ENCODE data around the gene CTSO. TPM values are rescaled to one million over a fixed set of nuclear protein-coding genes. Genes with fewer than 3 reads are reported as not detected.

The CTSO gene
- total and polyA plus RNA-seq, 2 experiments from 2014 or later, result 0.44 to 0.83 TPM

DNA sequence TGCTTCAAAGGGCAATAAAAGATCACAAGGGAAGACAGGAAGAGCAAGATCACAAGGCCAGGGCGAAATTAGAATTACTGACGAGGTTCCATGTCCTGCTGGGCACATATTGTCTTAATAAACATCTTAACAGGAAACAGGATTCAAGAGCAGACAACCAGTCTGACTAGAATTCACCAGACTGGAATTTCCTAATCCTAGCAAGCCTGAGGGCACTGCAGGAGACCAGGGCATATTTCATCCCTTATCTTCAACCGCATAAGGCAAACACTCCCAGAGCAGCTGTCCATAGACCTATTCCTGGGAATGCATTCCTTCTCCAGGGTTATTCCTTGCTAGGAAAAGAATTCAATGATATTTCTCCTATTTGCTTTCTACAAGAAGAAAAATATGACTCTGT lies 62.6 kb downstream of the CTSO start:
- Mint-ChIP-seq H3K27me3 (ENCODE audit: insufficient read depth, low read depth, poor library complexity) (peaks cover 2% of the 10 kb centered on the region), H3K4me1 (no peaks in the 10 kb centered on the region), H3K9me3 (peaks cover 41% of the 10 kb centered on the region), H3K36me3 (ENCODE audit: low read depth) (peaks cover 30% of the 10 kb centered on the region), H3K4me3 (no peak overlapping the region), H3K27ac (no peak overlapping the region)
- DNase-seq (ENCODE audit: low spot score) (no peak), ATAC-seq (no peak)
- Histone ChIP-seq H2AFZ (no peak overlapping the region), H3K79me2 (replicated peaks; ENCODE audit: insufficient read depth) (no peaks in the 10 kb centered on the region), H3F3A (replicated peaks; ENCODE audit: low read depth) (no peaks in the 10 kb centered on the region), H3K4me1 (ENCODE audit: insufficient read depth) (no peaks in the 10 kb centered on the region), H3K9me2 (ENCODE audit: insufficient read depth) (peaks cover 2% of the 10 kb centered on the region; the same call in 1 of the 2 replicates), H4K20me1 (replicated peaks; ENCODE audit: insufficient read depth) (no peaks in the 10 kb centered on the region), H3K4me3 (no peak overlapping the region), H3K36me3 (ENCODE audit: insufficient read depth) (no peaks in the 10 kb centered on the region), H3K27me3 (ENCODE audit: insufficient read depth) (no peaks in the 10 kb centered on the region), H3K27ac (ENCODE audit: low read depth) (no peak overlapping the region), H3K4me2 (no peak overlapping the region)
- no peak for TF ChIP-seq POLR2AphosphoS5 (IDR thresholded peaks at IDR 0.05; ENCODE audit: low read depth)
- no peak for TF ChIP-seq ZNF114 (CRISPR knock-in tag; IDR thresholded peaks at IDR 0.05)
- no peak for TF ChIP-seq CREB1 (CRISPR knock-in tag; IDR thresholded peaks at IDR 0.05; ENCODE audit: low read depth)
- TF ChIP-seq EZH2phosphoT487 (IDR thresholded peaks at IDR 0.05; ENCODE audit: unreplicated experiment), result no peak
- TF ChIP-seq ZNF331 (CRISPR knock-in tag; IDR thresholded peaks at IDR 0.05; ENCODE audit: low read depth), result no peak
- TF ChIP-seq JUNB (IDR thresholded peaks at IDR 0.05; ENCODE audit: unreplicated experiment), result no peak

DNA sequence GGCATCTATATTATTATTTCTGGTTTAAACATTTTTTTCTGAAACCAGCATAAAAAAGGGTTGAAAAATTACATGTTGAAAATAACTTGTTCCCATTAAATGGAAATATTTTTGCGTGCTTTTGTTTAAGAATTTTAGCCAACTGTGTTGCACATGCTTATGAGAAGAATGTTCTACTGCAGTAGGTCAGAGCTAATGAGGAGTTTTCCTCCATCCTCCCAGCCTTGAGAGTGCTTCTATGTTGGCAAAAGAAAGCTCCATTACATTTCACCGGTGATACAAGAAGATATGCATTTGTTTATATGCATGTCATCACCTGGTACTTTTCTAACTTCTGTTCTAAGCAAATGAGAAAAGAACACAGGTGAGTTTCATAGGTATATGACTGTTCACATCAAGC lies 63.7 kb downstream of the CTSO start:
- H3K27ac ChIP-seq (ENCODE audit: low read depth), result no peak overlapping the region
- TF ChIP-seq ETS1 (IDR thresholded peaks at IDR 0.05) (no peak), JUNB (IDR thresholded peaks at IDR 0.05; ENCODE audit: unreplicated experiment) (no peak), STAT1 (IDR thresholded peaks at IDR 0.05; ENCODE audit: unreplicated experiment) (no peak), EZH2 (IDR thresholded peaks at IDR 0.05; ENCODE audit: low read depth, unreplicated experiment) (no peak), EZH2phosphoT487 (IDR thresholded peaks at IDR 0.05; ENCODE audit: unreplicated experiment) (no peak), POLR2AphosphoS5 (IDR thresholded peaks at IDR 0.05; ENCODE audit: low read depth) (no peak)
- TF ChIP-seq, protein P1, sequence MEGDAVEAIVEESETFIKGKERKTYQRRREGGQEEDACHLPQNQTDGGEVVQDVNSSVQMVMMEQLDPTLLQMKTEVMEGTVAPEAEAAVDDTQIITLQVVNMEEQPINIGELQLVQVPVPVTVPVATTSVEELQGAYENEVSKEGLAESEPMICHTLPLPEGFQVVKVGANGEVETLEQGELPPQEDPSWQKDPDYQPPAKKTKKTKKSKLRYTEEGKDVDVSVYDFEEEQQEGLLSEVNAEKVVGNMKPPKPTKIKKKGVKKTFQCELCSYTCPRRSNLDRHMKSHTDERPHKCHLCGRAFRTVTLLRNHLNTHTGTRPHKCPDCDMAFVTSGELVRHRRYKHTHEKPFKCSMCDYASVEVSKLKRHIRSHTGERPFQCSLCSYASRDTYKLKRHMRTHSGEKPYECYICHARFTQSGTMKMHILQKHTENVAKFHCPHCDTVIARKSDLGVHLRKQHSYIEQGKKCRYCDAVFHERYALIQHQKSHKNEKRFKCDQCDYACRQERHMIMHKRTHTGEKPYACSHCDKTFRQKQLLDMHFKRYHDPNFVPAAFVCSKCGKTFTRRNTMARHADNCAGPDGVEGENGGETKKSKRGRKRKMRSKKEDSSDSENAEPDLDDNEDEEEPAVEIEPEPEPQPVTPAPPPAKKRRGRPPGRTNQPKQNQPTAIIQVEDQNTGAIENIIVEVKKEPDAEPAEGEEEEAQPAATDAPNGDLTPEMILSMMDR (conservative IDR thresholded peaks at IDR 0.05; ENCODE audit: low read depth in 2 of 2), result no peak
- TF ChIP-seq, protein P2, sequence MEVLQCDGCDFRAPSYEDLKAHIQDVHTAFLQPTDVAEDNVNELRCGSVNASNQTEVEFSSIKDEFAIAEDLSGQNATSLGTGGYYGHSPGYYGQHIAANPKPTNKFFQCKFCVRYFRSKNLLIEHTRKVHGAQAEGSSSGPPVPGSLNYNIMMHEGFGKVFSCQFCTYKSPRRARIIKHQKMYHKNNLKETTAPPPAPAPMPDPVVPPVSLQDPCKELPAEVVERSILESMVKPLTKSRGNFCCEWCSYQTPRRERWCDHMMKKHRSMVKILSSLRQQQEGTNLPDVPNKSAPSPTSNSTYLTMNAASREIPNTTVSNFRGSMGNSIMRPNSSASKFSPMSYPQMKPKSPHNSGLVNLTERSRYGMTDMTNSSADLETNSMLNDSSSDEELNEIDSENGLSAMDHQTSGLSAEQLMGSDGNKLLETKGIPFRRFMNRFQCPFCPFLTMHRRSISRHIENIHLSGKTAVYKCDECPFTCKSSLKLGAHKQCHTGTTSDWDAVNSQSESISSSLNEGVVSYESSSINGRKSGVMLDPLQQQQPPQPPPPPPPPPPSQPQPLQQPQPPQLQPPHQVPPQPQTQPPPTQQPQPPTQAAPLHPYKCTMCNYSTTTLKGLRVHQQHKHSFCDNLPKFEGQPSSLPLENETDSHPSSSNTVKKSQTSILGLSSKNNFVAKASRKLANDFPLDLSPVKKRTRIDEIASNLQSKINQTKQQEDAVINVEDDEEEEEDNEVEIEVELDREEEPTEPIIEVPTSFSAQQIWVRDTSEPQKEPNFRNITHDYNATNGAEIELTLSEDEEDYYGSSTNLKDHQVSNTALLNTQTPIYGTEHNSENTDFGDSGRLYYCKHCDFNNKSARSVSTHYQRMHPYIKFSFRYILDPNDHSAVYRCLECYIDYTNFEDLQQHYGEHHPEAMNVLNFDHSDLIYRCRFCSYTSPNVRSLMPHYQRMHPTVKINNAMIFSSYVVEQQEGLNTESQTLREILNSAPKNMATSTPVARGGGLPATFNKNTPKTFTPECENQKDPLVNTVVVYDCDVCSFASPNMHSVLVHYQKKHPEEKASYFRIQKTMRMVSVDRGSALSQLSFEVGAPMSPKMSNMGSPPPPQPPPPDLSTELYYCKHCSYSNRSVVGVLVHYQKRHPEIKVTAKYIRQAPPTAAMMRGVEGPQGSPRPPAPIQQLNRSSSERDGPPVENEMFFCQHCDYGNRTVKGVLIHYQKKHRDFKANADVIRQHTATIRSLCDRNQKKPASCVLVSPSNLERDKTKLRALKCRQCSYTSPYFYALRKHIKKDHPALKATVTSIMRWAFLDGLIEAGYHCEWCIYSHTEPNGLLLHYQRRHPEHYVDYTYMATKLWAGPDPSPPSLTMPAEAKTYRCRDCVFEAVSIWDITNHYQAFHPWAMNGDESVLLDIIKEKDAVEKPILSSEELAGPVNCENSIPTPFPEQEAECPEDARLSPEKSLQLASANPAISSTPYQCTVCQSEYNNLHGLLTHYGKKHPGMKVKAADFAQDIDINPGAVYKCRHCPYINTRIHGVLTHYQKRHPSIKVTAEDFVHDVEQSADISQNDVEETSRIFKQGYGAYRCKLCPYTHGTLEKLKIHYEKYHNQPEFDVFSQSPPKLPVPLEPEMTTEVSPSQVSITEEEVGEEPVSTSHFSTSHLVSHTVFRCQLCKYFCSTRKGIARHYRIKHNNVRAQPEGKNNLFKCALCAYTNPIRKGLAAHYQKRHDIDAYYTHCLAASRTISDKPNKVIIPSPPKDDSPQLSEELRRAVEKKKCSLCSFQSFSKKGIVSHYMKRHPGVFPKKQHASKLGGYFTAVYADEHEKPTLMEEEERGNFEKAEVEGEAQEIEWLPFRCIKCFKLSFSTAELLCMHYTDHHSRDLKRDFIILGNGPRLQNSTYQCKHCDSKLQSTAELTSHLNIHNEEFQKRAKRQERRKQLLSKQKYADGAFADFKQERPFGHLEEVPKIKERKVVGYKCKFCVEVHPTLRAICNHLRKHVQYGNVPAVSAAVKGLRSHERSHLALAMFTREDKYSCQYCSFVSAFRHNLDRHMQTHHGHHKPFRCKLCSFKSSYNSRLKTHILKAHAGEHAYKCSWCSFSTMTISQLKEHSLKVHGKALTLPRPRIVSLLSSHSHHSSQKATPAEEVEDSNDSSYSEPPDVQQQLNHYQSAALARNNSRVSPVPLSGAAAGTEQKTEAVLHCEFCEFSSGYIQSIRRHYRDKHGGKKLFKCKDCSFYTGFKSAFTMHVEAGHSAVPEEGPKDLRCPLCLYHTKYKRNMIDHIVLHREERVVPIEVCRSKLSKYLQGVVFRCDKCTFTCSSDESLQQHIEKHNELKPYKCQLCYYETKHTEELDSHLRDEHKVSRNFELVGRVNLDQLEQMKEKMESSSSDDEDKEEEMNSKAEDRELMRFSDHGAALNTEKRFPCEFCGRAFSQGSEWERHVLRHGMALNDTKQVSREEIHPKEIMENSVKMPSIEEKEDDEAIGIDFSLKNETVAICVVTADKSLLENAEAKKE (CRISPR knock-in tag; IDR thresholded peaks at IDR 0.05), result no peak

More for the DNA sequence above, 63.7 kb downstream of the CTSO start:
- no peaks in the 10 kb centered on the region for H3K27me3 ChIP-seq (ENCODE audit: insufficient read depth)
- peaks cover 3% of the 10 kb centered on the region; the same call in 2 of the 3 replicates for H3K4me1 Mint-ChIP-seq
- DNase-seq (ENCODE audit: low spot score) (no peak), ATAC-seq (no peak)
- no peaks in the 10 kb centered on the region for H3K4me1 ChIP-seq (ENCODE audit: insufficient read depth)
- no peaks in the 10 kb centered on the region for H4K20me1 ChIP-seq (replicated peaks; ENCODE audit: insufficient read depth)
- peaks cover 2% of the 10 kb centered on the region; the same call in 1 of the 2 replicates for H3K9me2 ChIP-seq (ENCODE audit: insufficient read depth)
- H3K4me3 Mint-ChIP-seq, result no peak overlapping the region
- H3K27ac Mint-ChIP-seq, result no peak overlapping the region
- H3K9me3 Mint-ChIP-seq, result peaks cover 37% of the 10 kb centered on the region
- no peaks in the 10 kb centered on the region for H3F3A ChIP-seq (replicated peaks; ENCODE audit: low read depth)
- H3K36me3 ChIP-seq (ENCODE audit: insufficient read depth), result no peaks in the 10 kb centered on the region
- peaks cover 2% of the 10 kb centered on the region for H3K27me3 Mint-ChIP-seq (ENCODE audit: insufficient read depth, low read depth, poor library complexity)
- H3K4me3 ChIP-seq, result no peak overlapping the region
- H3K79me2 ChIP-seq (replicated peaks; ENCODE audit: insufficient read depth), result no peaks in the 10 kb centered on the region
- no peak overlapping the region for H3K4me2 ChIP-seq
- H2AFZ ChIP-seq, result no peak overlapping the region
- H3K36me3 Mint-ChIP-seq (ENCODE audit: low read depth), result peaks cover 26% of the 10 kb centered on the region

All from GM23338 (cell line).